ENCODE measurements around the gene TRAF3.
"Not testable (repeated sequence)": the region's sequence is repeated elsewhere in the genome, so short reads cannot be mapped to it uniquely, and the experiment has no call there.

Gene TRAF3

DNA sequence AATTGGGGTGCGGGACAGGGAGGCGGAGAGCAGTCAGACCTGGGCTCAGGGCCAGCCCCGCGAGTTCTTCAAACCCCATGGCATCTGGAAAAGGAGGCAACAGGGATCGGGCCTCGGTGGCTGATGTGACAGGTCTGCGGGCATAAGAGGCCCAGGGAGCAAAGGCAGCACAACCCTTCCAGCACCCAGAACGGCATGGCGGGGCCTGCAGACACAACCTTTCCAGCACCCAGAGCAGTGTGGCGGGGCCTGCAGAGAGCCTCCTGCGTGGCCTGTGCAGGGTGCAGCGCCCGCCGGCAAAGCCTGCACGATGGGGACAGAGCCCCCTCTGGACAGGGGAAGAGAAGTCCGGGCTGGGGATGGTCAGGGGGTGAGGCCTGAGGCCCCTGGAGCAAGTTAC is 26.2 kb upstream of the TRAF3 start:
- no peak for DNase-seq (ENCODE audit: low spot score)

GRCh38 chr14:102752239-102752847 is 24.9 kb upstream of the TRAF3 start:
- DNase-seq (ENCODE audit: low spot score) = no peak

DNA sequence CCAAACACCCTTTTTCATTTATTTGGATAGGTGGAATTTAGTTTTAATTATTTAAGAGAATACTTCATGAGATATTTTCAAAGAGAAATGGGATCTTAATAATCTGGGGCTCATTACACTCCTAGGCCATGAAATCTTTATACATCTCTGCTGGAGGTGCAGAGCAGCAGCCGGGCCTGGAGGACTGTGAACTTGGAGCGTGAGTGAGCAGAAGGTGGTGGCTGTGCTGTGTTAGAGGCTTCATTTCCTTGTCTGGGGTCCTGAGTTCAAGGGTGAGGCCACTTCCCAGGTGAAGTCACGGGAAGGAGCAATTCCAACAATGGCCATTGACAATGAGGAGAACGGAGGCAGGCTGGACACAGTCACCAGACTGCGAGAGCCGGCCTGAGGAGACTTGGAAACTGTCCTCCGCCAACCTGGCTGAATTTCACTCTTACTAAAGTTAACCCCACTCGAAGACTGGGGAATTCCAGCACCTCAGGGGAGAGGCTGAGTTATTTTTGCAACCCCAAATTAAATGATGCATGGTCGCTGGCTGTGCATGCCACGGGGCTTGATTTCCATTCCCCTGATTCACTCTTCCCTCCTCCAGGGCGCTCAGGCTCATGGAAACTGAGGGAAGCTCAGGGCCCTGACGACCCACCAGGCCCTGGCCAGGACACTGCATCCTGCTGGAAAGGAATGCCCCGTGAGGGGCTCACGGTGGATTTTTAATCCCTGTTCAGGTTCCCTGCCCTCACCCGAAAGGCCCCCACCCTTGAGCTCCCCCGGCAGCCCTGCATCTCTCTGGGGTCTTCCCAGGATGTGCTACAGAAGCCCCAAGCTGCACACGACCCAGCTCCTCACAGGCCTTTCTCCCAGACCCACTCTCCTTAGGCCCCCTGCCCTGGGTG is 22.6 kb upstream of the TRAF3 start:
- no peak for DNase-seq (ENCODE audit: low spot score)

DNA sequence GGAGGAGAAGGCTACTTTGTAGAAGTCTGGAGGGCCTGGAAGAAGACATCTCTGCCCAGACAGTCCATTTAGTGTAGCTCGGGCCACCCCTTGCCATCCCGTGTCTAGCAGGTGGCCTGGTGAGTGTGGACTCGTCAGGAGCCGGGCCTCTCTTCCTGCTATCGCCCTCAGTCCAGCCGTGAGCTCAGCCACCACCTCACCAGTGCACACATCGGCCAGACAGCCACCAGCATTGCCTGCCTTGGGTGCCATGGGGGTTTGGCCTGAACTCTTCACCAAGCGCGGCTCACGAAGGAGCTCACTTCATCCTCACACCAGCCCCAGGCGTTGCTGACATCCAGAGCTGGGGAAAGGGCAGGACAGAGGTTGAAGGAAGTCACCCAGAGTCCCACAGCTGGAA is 19.6 kb upstream of the TRAF3 start:
- no peak for DNase-seq (ENCODE audit: low spot score)

DNA sequence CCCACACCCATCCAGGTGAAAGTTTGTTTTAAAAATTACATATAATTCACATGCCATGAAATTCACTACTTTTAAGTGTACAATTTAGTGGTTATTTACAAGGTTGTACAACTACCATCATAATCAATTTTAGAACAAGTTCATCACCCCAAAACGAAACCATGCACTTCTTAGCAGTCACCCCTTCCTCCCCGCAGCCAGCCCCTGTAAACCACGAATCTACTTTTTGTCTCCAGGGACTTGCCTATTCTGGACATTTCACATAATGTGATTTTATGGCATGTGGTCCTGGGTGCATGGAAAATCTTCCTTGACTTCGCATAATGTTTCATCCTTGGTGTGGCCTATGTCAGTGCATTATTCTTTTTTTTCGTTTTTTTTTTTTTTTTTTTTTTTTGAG is 19.2 kb upstream of the TRAF3 start:
- no peak for DNase-seq (ENCODE audit: low spot score)

DNA sequence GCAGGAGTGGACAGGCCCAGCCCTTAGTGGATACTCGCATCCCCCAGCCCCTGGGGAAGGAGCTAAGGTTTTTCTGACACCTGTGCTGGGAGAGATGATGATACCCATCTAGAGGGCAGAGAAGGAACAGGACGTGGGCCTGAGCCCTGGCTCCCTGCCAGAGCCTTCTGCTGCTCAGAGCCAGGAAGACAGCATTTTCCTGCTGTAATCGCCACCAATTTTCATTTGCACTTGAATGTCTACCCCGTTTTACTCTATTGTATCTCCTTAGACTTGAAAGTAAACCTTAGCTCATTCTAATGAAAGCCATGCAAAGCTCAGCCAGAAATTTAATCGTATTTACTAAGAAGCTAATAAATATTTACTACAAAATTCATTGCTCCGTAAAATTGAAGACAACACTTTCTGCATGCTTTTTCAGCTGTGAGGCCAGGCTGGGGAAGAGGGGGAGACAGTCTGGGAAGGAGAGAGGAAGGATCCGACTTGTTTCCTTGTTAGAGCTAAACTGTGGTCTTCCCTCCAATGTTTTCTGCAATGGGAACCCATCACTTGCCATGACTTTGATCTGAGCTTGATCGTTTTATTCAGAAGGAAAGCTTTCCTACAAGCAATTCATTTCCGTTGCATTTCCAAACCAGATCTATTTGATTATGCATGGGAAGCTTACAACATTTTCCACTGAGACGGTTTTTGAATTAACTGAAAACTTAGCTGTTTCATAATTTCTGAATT is 17.6 kb upstream of the TRAF3 start:
- DNase-seq (ENCODE audit: low spot score) = no peak

DNA sequence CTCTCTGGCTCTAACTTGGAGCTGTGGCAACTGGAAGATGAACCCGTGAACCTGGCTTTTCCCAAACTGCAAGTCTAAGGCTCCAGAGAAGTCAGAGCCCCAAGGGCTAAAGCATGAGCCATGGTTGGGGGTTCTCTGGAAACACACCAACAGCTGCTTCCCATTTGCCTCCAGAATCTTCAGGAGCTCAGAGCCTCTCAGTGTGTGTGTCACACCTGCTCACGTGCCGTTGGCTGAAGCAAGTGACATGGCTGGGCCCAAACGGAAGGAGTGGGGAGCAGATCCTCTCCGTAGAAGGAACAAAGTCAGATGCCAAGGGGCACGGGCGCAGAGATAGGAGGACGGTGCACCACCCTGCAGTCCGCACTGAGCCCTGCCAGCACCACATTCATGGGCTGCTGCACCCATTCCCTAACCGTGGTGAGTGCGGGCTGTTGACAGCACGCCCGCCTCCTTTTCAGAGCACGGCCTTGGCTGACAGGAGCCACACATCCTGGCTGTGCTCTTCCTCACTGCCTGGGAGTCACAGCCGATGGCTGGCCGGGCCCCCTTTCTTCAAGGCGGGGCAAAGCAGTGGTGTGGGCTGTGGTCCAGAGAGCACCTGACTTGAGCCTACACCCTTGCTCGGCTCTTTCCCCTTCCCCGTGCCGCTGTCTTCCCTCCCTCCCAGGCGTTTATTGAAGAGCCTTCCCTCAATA is 16.6 kb upstream of the TRAF3 start:
- no peak for DNase-seq (ENCODE audit: low spot score)

- DNase-seq (ENCODE audit: low spot score) = no peak
Measured at GRCh38 chr14:102761206-102761605, 16.0 kb upstream of the TRAF3 start.

DNA sequence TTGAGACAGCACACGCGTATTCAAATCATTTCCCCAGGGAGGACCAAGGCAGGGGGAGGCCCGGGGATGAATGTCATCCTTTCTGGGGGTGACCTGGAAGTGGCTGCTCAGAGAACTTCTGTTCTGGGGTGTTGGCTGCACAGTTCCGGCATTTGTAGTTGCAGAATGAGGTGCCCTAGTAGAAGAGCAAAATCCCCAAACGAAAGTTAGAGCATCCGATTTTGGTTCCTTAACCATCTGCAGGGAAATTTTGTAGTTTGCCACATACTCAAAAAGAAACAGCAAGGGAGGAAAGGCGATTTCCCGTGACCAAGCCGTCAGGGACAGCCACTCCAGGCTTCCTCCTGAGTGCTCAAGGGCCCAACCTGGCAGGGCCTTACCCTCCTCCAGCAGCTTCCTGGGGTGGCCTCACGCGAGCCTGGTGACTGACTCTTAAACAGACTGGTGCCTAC is 13.0 kb upstream of the TRAF3 start:
- DNase-seq (ENCODE audit: low spot score) = no peak

GRCh38 chr14:102765770-102766169 is 11.5 kb upstream of the TRAF3 start:
- DNase-seq (ENCODE audit: low spot score) = not testable (repeated sequence)

DNA sequence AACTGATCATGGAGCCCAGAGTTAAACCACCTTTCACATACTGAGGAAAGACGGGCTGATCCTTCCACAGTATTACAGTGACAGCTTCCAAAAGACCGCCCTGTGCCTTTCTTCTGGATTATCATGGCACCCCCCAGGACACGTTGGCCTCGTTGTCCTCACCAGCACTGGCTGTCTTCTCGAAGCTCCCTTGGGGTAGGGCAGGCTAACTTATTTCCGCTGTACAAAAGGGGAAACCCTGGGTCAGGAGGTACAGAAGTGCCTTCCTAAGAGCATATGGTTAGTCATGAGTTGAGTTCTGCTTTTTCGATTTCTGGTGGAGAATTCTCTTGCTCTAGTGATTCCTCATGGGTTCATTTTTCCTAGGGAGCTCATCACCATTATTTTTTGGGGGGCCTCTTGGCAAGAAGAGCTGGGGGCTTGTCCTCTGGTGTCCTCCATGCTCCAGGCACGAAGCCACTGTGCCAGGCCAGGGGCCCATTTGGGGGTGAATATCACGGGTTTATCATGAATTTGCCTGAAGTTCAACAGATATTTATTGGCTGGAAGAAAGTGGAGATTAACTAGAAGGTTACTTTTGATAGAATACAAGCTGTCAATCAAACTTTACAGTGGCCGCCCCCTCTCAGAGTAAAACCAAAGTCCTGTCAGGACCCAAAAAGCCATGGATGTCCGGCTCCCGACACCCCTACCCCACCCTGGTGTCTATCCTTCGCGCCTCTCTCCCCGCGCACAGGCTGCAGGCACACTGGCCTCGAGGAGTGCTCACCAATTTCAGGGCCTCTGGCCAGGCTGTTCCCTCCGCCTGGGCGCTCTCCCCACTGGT is 8.8 kb upstream of the TRAF3 start:
- no peak for DNase-seq (ENCODE audit: low spot score)

DNA sequence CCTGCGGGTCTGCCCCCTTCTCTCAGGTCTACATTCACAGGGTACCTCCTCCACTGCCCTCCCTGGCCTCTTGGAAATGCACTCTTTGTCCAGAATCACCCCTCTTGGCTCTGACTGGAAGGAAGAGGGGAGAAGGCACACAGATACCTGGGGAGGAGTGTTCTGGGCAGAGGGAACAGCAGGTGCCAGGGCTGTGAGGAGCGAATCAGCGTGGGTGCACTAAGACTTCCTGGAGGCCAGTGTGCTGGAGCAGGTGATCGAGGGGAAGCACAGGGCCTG is 8.3 kb upstream of the TRAF3 start:
- DNase-seq (ENCODE audit: low spot score) = no peak

DNA sequence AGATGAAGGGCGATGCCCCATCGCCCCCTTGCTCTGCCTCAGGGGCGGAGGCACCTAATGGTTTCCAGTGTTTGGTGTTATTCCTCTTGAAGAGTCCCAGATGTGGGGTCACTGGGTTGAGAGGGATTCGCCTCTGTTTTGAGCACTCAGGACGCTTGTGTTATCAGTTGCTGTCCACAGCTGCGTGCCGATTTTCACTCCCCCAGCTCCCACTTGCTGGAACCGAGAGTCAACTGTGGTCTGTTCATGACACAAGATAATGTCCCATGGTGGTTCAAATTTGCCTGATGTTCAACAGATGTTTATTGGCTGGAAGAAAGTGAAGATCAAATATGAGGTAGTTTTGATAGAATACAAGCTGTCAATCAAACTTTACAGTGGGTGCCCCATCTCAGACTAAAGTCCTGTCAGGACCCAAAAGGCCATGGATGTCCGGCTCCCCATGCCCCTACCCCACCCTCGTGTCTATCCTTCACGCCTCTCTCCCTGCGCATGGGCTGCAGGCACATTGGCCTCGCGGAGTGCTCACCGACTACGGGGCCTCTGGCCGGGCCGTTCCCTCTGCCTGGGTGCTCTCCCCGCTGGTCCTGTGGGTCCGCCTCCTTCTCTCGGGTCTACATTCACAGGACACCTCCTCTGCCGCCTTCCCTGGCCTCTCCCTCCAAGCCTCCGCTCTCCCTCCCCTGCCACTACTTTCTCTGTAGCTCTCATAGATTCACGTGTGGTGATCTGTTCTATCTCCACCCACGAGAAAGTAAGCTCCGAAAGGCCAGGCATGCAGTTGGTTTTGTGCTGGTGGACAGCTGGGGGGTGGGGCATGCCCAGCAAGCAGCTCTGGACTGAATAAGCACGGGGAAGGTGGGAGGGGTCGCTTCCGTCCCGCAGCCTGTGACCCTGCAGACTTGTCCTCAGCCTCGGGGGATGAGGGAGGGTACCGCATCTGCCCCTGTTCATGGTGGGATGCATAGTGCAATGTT is 6.8 kb upstream of the TRAF3 start:
- DNase-seq (ENCODE audit: low spot score) = no peak

- no peak for DNase-seq (ENCODE audit: low spot score)
Measured at GRCh38 chr14:102771144-102771543, 6.1 kb upstream of the TRAF3 start.

GRCh38 chr14:102772781-102773570 is 4.3 kb upstream of the TRAF3 start:
- DNase-seq (ENCODE audit: low spot score) = peak; percentile 47

GRCh38 chr14:102774391-102775153 is 2.7 kb upstream of the TRAF3 start:
- peak; percentile 83 for DNase-seq (ENCODE audit: low spot score)

DNA sequence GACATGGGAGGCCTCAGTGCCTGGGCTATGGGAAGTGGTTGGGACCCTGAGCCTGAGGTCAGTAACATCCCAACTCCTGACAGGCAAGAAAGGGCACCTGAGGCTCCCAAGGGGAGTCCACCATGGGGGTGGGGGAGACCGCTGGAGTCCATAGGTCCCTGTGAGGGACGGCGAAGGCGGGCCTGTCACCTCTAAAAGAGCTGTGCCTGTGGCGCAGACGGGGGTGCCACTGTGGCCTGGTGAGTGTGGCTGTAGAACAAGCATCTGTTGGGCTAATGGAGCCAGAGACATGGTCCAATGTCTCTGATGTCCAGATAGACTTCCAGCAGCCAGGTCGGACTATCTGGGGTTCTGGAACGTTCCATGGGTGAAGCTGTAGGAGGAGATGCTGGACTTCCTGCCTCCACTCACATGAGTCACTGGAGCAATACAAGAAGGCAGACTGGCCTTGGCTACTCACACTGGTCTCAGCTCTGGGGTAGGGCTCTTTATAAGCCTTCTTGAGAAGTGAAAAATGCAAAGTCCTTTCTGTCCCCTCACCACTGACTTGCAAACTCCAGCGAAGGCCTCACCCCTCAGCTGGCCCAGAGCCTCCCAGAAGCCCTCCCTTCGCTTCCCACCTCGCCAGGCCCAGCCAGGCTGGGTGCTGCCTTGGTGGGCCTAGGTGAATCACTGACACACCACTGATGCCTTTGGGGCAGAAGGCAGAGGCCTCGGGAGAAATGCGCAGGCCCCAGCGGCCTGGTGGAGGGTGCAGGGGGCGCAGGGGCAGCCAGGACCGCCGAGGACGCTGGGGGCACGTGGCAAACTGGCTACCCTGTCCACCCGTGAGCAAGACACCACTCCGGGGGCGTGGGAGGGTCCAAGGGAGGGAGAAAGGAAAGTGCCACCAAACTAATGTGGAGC is 1.1 kb upstream of the TRAF3 start:
- DNase-seq (ENCODE audit: low spot score) = peak; percentile 80

All from SW480 (cell line).